Osteoblast (primary cell): ENCODE results near the gene DGKB. TPM values are rescaled to one million over a fixed set of nuclear protein-coding genes. Genes with fewer than 3 reads are reported as not detected.

Experiments used
- DNase-seq: peaks from one replicate; pipeline ENCODE4 v3.0.0; 2011; ENCODE audit warnings: low spot score, mixed read lengths; ENCODE audit not compliant: insufficient read length; ENCODE audit errors: missing footprints
- H2AFZ ChIP-seq: 2 replicates; pipeline ENCODE4 v1.6.0; 2011; ENCODE audit warnings: mild to moderate bottlenecking, low read length
- H3K27ac ChIP-seq: 2 replicates; pipeline ENCODE4 v1.5.1; 2011; ENCODE audit warnings: mild to moderate bottlenecking, low read depth, low read length, moderate library complexity
- H3K27me3 ChIP-seq: 2 replicates; pipeline ENCODE4 v1.6.0; 2012; ENCODE audit warnings: mild to moderate bottlenecking, control low read depth, inconsistent platforms, low read length, moderate library complexity; ENCODE audit not compliant: insufficient read depth
- H3K36me3 ChIP-seq: 2 replicates; pipeline ENCODE4 v1.5.1; 2011; ENCODE audit warnings: mild to moderate bottlenecking, low read length, control low read depth, moderate library complexity; ENCODE audit not compliant: insufficient read depth
- H3K4me1 ChIP-seq: 2 replicates; pipeline ENCODE4 v1.5.1; 2011; ENCODE audit warnings: mild to moderate bottlenecking, low read length, control low read depth, moderate library complexity; ENCODE audit not compliant: insufficient read depth
- H3K4me2 ChIP-seq: 2 replicates; pipeline ENCODE4 v1.6.0; 2011; ENCODE audit warnings: mild to moderate bottlenecking, low read length; ENCODE audit not compliant: insufficient read depth
- H3K4me3 ChIP-seq: fragments of 200-600 bp; sonication (generic); 3 replicates; pipeline ENCODE4 v1.5.1; 2012; ENCODE audit warnings: mild to moderate bottlenecking, low read length, inconsistent platforms; ENCODE audit not compliant: insufficient read depth
- H3K79me2 ChIP-seq: 2 replicates; pipeline ENCODE4 v1.6.0; 2012; ENCODE audit warnings: mild to moderate bottlenecking, low read length, control low read depth, inconsistent platforms; ENCODE audit not compliant: insufficient read depth
- H3K9me3 ChIP-seq: 2 replicates; pipeline ENCODE4 v1.5.1; 2011; ENCODE audit warnings: low read depth, low read length, control low read depth
- H4K20me1 ChIP-seq: 2 replicates; pipeline ENCODE4 v1.6.0; 2012; ENCODE audit warnings: mild to moderate bottlenecking, low read length, control low read depth; ENCODE audit not compliant: insufficient read depth
- total RNA-seq: library from RNA; depleted of rRNA; stranded (reverse); fragments of >200 nt; gene quantifications from 2 replicates; pipeline ENCODE4 v1.2.3, GENCODE V29; 2012
- TF ChIP-seq, protein P1 (sequence below): IDR thresholded peaks from 2 replicates; pipeline ENCODE4 v1.5.1; 2011; ENCODE audit warnings: mild to moderate bottlenecking, low read depth, low read length, moderate library complexity; ENCODE audit errors: extremely low read depth

The DGKB gene
- total RNA-seq, 1 donor: 1.1 TPM

DNA sequence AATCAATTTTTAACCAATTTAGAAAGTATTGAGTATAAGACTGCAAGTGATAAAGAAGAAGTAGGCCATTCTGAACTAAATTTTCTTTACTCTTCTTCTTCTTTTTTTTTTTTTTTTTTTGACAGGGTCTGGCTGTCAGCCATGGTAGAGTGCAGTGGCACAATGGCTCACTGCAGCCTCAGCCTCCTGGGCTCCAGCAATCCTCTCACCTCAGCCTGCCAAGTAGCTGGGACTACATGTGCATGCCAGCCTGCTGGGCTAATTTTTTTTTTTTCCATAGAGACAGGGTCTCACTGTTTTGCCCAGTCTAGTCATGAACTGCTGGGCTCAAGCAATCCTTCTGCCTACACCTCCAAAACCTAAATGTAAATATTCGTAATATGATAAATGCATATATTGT lies 63.2 kb downstream of the DGKB start:
- H3K4me3 ChIP-seq: no peak overlapping the region
- TF ChIP-seq, protein P1, sequence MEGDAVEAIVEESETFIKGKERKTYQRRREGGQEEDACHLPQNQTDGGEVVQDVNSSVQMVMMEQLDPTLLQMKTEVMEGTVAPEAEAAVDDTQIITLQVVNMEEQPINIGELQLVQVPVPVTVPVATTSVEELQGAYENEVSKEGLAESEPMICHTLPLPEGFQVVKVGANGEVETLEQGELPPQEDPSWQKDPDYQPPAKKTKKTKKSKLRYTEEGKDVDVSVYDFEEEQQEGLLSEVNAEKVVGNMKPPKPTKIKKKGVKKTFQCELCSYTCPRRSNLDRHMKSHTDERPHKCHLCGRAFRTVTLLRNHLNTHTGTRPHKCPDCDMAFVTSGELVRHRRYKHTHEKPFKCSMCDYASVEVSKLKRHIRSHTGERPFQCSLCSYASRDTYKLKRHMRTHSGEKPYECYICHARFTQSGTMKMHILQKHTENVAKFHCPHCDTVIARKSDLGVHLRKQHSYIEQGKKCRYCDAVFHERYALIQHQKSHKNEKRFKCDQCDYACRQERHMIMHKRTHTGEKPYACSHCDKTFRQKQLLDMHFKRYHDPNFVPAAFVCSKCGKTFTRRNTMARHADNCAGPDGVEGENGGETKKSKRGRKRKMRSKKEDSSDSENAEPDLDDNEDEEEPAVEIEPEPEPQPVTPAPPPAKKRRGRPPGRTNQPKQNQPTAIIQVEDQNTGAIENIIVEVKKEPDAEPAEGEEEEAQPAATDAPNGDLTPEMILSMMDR: no peak
- no peaks in the 10 kb centered on the region for H4K20me1 ChIP-seq

DNA sequence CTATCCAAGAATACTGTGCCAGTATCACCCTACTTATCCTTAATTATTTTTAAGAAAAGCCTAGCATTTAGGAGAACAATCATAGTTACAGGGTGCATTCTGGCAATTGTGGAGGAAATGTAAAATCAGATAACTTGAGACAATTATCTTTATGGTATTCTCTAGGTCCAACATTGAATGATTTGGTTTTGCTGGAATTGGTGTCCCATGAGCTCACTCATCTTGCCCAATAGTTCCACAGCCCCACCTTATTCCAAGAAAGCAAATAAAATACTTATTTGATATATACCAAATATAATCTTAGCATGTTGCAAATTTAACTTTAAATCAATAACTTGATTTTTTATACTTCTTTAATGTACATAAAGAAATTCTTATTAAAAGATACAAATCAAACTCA lies 65.3 kb downstream of the DGKB start:
- Histone ChIP-seq H3K27ac (peak overlapping the region; percentile 92), H3K4me3 (no peak overlapping the region), H3K4me2 (peak overlapping the region; percentile 80), H3K4me1 (peaks cover 67% of the 10 kb centered on the region), H2AFZ (no peak overlapping the region), H3K27me3 (no peaks in the 10 kb centered on the region), H4K20me1 (no peaks in the 10 kb centered on the region), H3K9me3 (no peaks in the 10 kb centered on the region), H3K36me3 (no peaks in the 10 kb centered on the region), H3K79me2 (no peaks in the 10 kb centered on the region)
- no peak for DNase-seq
- TF ChIP-seq, protein P1: no peak

More for the DNA sequence above, 63.2 kb downstream of the DGKB start:
- DNase-seq: no peak
- peaks cover 63% of the 10 kb centered on the region for H3K4me1 ChIP-seq
- no peak overlapping the region for H3K27ac ChIP-seq
- H3K9me3 ChIP-seq: no peaks in the 10 kb centered on the region
- no peak overlapping the region for H2AFZ ChIP-seq
- no peaks in the 10 kb centered on the region for H3K79me2 ChIP-seq
- no peaks in the 10 kb centered on the region for H3K27me3 ChIP-seq
- H3K4me2 ChIP-seq: no peak overlapping the region
- no peaks in the 10 kb centered on the region for H3K36me3 ChIP-seq

DNA sequence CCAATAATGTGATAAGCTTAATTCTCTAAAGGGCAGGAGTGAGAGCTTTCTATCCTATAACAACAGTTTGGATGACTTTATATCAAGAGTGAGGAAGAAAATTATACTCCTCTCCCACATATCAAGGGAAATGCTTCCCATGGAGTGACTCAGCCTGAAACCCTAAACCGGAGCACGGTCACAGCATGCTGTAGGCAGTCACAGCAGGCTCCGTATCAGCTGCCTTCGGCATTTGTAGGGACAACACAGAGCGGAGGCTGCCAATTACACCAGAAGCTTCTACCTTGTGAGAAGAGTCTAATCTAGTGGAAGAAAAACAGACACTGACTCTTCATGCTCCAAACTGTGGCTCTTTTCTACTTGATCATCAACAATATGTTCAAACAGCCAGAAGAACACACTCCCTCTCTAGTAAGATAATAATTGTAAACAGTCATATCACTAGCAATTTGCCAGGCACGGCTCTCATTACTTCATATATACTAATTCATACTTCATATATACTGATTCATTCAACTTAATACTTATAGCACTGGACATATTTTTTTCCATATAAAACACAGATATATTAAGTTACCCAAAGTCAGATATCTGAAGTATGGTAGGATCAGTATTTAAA lies 65.9 kb downstream of the DGKB start:
- no peaks in the 10 kb centered on the region for H4K20me1 ChIP-seq
- peak; percentile 59 for DNase-seq
- H3K79me2 ChIP-seq: no peaks in the 10 kb centered on the region
- H3K4me2 ChIP-seq: peak overlapping the region; percentile 80
- H3K4me3 ChIP-seq: peak overlapping the region; percentile 36
- no peaks in the 10 kb centered on the region for H3K27me3 ChIP-seq
- peak overlapping the region; percentile 92 for H3K27ac ChIP-seq
- TF ChIP-seq, protein P1: no peak
- peak overlapping the region; percentile 30 for H2AFZ ChIP-seq
- H3K4me1 ChIP-seq: peaks cover 63% of the 10 kb centered on the region
- no peaks in the 10 kb centered on the region for H3K9me3 ChIP-seq
- no peaks in the 10 kb centered on the region for H3K36me3 ChIP-seq

DNA sequence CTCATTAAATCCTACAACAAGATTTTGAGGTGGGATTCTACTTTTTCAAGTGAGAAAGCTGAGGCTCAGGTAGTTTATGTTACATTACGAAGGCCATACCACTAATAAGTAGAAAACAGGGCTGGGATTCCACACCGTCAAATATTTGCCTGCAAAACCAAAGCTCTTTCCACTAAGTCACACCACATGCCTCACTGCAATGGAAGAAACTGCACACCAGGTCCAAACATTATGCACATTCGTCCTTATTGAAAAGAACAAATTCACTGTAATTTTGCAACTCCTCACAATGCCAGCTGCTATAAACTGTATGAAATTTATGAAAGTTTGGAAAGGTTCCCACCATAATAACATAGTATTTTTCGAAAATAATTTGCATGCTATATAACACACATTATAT lies 66.5 kb downstream of the DGKB start:
- H3K27ac ChIP-seq: peak overlapping the region; percentile 92
- TF ChIP-seq, protein P1: no peak
- DNase-seq: no peak

More for the DNA sequence above, 66.5 kb downstream of the DGKB start:
- Histone ChIP-seq H3K4me1 (peaks cover 57% of the 10 kb centered on the region), H2AFZ (no peak overlapping the region), H3K9me3 (no peaks in the 10 kb centered on the region), H3K79me2 (no peaks in the 10 kb centered on the region), H3K27me3 (no peaks in the 10 kb centered on the region), H3K36me3 (no peaks in the 10 kb centered on the region), H3K4me2 (peak overlapping the region; percentile 80), H4K20me1 (no peaks in the 10 kb centered on the region), H3K4me3 (no peak overlapping the region)
